Stimulated activated CD4-positive, alpha-beta T cell treated with anti-CD3 and anti-CD28 coated beads, Interleukin-4, amount 100 ng/mL, for 4 hours (primary cell): Measurements from ENCODE around the gene KHSRP.

ENCODE experiments used
- DNase-seq, 2 experiments: peaks; one replicate each; pipeline ENCODE4 v3.0.0-alpha.2; 2020

Gene KHSRP

DNA sequence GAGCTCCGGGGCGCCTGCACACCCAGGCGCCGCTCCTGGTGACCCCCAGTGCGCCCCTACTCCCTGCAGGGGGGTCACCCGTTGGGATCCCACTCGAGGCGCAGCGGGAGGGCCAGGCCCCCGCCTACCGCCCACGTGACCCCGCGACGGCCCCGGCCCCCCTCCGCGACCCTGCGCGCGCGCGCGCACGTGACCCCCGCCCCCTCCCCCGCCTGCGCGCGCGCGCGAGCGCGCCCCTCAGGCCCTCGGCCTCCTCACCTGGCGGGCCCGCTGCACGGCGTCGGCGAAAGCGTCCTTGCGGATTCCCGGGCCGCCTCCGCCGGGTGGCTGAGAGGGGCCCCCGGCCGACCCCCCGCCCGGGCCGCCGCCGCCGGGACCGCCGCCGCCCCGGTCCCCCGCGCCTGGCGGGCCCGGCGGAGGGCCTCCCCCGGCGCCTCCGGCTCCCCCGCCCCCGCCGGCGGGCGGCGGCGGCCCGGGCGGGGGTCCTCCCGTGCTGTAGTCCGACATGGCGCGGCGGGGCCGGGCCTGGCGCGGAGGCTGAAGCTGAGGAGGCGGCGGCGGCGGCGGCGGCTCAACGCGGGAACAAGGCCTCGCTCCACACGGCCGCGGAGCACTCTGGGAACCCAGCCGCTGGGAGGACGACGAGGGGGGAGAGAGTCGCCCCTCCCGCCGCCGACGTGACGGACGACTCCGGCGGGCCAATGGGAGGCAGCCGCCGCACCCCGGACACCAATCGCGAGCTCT lies at the start of gene KHSRP:
Gene KHSRP, minus strand, starts transcription at position 617 of the 744 bp plus-strand sequence. Its CDS starts 110 bp downstream, at position 507.
- peak; percentile 40 to 53 for DNase-seq

GRCh38 chr19:6473647-6474046 lies 49.0 kb upstream of the KHSRP start:
- no peak for DNase-seq

- no peak for DNase-seq
These were observed 48.1 kb upstream of the KHSRP start for GRCh38 chr19:6472713-6473112.

- no peak for DNase-seq
These were observed 46.5 kb upstream of the KHSRP start for GRCh38 chr19:6471076-6471475.

DNA sequence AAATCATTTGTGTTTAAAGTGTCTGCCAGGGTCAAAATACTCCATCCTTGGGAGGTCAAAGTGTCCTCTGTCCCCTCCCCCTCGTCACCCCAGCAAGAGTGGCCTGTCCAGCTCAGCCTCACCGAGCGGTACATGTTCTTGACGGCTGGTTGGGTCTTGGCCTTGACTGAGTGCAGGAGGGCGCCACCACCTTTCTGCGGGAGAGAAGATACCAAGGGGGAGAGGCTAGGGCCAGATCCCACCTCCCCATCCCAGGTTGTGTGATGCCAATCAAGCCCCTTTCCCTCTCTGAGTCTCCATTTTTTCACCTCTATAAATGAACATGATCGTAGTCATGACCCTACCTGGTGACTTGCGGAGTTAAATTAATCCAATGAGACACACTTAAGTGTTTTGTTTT lies 45.6 kb upstream of the KHSRP start:
- DNase-seq: no peak

- no peak for DNase-seq
These were observed 42.8 kb upstream of the KHSRP start for GRCh38 chr19:6467384-6467783.

- no peak for DNase-seq
These were observed 42.1 kb upstream of the KHSRP start for GRCh38 chr19:6466526-6467248.

DNA sequence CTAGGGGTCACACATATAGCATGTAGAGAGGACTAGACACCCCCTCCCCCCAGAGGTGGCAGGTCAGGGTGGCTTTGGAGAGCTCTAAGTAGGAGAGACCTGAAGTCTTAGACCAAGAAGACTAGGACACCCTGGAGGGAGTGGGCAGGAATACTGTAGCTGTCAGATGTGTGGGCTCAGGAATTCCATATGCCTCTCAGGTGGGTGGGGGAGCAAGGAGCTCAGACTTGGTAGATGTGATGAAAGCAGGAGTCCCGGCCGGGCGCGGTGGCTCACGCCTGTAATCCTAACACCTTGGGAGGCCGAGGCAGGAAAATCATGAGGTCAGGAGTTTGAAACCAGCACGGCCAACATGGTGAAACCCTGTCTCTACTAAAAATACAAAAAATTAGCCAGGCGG lies 41.1 kb upstream of the KHSRP start:
- no peak for DNase-seq

GRCh38 chr19:6465006-6465405 lies 40.4 kb upstream of the KHSRP start:
- no peak for DNase-seq

GRCh38 chr19:6464070-6464873 lies 39.7 kb upstream of the KHSRP start, which contains the start of gene CRB3:
Gene CRB3, plus strand, starts transcription at chr19:6464271. Its CDS starts 431 bp downstream, at chr19:6464702.
- peak; percentile 41 to 63 for DNase-seq

GRCh38 chr19:6460099-6460884 lies 35.7 kb upstream of the KHSRP start:
- DNase-seq: peak; percentile 96

DNA sequence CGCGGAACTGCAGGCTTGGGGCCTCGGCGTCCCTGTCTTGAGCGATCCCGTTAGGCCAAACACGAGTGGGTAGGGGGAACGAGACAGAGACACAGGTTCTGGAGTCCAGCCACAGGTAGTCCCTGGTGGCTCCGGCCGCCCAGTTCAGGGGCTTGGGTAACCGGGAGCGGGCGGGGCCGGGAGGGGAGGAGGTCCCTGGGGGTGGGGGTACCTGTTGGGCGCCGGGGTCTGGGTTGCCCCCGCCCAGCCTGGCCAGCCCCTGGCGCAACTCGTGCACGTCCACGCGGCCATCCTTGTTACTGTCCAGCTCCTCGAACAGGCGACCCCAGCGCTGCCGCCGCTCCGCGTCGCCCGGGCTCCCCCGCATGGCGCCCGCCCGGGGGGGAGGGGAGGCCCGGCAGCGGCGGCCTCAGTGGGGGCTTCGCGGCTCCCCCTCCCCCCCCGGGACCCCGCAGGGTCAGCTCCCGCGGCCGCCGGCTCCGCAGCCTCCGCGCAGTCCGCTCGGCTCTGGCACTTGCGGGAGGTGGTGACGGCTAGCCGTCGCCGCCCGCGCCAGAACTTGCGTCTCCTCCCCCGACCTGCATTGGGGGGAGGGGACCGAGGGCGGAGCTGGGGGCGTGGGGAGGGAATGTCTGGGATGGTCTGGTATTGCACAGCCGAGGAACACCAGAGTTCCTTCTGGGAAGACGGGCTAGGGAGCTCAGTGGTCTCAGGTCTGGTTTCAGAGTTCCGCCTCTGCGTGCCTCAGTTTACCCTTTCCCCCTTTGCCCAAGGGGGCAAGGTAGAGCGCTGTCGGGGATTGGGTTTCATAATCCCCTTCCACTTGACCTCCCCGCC lies 34.9 kb upstream of the KHSRP start, which contains the start of gene SLC25A23:
Gene SLC25A23, minus strand, starts transcription at position 531 of the 837 bp plus-strand sequence. Its CDS starts 164 bp downstream, at position 367.
- peak; percentile 53 to 66 for DNase-seq

GRCh38 chr19:6458695-6459261 lies 34.2 kb upstream of the KHSRP start:
- DNase-seq: no peak

GRCh38 chr19:6457958-6458694 lies 33.5 kb upstream of the KHSRP start:
- DNase-seq: no peak

- DNase-seq: no peak
These were observed 31.3 kb upstream of the KHSRP start for GRCh38 chr19:6455924-6456323.

GRCh38 chr19:6453951-6454565 lies 29.4 kb upstream of the KHSRP start:
- no peak for DNase-seq

DNA sequence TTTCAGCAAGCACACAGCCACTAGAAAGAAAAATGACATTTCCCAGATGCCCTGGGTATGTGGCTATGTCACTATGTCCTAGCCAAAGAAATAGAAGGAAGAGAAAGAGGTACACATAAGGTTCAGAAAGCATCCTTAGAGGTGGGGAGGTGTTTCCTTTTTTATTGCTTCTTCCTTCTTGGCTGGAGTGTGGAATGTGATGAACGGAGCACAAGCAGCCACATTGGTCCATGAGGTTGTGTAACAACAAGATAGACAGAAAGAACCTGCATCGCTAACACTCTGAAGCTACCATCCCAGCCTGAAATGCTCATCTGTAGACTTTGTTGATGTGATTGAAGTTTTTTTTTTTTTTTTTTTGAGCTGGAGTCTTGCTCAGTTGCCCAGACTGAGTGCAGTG lies 28.3 kb upstream of the KHSRP start:
- DNase-seq: no peak

GRCh38 chr19:6452223-6452614 lies 27.6 kb upstream of the KHSRP start:
- no peak for DNase-seq

DNA sequence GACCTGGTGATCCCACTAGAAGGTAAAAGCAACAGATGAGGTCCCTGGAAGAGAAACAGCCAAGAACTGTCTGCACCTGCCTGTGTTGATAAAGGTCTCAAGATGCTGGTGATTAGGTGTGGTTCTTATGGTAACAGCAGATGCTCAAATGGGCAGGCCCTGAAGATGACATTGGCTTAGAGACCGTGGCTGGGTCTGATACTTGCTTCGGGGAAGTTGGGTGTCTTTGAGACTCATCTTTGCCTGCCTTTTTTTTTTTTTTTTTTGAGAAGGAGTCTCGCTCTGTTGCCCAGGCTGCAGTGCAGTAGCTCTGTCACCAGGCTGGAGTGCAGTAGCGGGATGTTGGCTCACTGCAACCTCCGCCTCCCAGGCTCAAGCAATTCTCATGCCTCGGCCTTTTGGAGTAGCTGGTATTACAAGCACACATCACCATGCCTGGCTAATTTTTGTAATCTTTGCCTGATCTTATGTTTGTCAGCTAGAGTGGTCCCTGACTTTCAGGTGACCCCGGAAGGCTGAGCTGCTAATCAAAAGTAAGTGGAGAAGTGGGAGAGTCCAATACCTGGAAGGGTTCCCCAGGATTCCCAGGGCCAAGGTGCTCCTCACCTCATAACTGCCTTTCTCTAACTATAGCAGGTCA lies 27.1 kb upstream of the KHSRP start:
- DNase-seq: no peak
